M059J (cell line): ENCODE data around the gene SOAT2. TPM values are rescaled to one million over a fixed set of nuclear protein-coding genes. Genes with fewer than 3 reads are reported as not detected.
A peak's percentile ranks its signal among the peaks of the same experiment; 100 is the strongest.

Experiments used
- DNase-seq: peaks from one replicate; pipeline ENCODE4 v3.0.0-alpha.2; 2012; ENCODE audit warnings: low read depth
- total RNA-seq: library from RNA; depleted of rRNA; stranded (reverse); fragments of >200 nt; shearing (Covaris generic); gene quantifications from 2 replicates; pipeline ENCODE4 v1.2.3, GENCODE V29; 2014

Gene SOAT2
- total RNA-seq, 1 experiment from 2014 or later = not detected

DNA sequence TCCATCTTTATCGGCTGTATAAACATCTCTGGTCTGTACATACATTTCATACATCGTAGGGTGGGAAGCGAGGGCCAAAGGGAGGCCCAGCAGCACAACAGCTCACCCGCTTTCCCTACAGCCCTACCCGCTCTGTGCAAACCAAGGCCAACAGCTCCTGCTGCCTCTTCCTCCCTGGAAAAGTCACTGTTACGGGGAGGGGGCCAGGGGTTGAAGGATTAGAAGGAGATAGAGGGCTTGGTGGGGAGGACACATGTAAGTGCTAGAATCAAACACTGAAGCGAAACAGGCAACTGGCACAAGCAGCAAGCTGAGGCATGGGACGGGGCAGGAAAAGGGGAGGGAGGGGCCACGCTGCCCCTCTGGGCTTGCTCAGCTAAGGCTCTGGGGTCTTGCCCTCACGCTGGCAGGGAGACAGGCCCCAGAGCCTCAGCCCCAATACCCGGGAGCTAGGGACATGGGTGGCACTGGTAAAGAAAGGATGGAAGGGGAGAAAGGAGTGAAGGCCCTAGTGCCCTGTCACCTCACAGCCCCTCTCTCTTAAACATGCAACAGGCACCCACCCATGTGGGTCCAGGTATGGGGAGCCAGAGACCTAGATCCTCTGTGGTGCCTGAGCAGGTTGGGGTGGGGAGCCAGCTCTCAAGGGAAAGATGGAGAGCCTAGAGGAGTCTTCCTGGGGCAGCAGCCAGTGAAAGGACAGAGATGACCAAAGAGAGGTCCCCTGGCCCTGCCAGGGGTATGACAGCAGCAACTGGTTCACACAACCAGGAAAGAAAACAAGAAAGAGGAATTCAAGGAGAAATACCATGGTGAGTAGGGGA, 38.5 kb upstream of the SOAT2 start:
- no peak for DNase-seq

DNA sequence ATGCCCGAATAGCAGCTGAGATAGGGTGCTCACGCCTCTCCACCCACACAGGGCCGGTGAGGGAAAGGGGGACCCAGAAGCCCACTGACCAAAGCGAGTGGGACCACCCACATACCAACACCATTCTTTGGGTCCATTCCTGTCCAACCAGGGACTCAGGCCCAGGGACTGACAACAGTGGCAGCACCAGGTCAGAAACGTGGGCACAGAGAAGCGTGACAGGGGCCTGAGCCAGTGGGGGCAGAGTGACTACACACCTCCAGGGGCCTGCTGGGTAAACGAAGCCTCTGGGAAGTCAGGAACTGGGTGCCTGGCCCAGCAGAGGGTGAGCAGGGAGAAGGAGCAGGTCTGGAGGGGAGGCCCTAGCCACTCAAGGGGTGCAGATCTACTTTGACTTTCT, 37.8 kb upstream of the SOAT2 start:
- DNase-seq = no peak

DNA sequence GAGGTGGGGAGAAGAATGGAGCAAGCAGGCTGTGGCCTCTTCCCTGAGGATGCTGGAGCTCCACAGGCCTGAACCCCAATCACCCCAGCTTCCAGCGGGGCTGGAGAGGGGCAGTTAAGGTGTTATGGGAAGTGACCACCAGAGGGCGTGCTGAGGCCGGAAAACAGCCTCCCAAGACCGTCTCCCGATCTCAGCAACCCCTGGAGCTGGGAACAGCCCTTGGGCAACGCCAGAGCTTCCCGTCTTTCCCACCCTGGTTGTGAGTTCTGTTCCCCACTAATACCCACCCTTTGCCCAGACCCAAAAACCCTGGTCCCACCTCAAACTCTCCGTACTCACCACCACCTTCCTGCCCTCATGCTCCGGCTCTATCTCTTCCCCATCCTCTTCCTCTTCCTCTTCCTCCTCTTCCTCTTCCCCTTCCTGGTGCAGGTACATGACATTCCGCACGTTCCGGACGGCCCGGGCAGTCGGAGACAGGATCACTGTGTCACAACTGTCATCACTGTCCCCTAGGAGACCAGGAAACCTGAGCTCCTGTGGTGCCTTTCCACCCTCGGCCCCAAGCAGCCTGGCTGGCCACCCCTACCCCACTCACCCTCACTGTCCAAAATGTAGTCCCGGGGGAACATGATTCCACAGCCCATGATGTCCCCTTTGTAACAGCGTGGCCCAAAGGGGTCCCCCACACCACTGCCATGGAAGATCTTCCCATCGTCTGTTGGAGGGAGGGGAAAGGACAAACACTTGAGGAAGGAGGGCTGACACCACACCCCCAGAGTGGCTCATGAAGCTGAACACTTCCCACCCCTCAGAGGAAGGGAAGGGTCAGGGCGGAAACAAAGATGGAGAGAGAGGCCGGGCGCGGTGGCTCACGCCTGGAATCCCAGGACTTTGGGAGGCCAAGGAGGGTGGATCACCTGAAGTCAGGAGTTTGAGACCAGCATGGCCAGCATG, 37.0 kb upstream of the SOAT2 start:
- peak; percentile 77 for DNase-seq

DNA sequence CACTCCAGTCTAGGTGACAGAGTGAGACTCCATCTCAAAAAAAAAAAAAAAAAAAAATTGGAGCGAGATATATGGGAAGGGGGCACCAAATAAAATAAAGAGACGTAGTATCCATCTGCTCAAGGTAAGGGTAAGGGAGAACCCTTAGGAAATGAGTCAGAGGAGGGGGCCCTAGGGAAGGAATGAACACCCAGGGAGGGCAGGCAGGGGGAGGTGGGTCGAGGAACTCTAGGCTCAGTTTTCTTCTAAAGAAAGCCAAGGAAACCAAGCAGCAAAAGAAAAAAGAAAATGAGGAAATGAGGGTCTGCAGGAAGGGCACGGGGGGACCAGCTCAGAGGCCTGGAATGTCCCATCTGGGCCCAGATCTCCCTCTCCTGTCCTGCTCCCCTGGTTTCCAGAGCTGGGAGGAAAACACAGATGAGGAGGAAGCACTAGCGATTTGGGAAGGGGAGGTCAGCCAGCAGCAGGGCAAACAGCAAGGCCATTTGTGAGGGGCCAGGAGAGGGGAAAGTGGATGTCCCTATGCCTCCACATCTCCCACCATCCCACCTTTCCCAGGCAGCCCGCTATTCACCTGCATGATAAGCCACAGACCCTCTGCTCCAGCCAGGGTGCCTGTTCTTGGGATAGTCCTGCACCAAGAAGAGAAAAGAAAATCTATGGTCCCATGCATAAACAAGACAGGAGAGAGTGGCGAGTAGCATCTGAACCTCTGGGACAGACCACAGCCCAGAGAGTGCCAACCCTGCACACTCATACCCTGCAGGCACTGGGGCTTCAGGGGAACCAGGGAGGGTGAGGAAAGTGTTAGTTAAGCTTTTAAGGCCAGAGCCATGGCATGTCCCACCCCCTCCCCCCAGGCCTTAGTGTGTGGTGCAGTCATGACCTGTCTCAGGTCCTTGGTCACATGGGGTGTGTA, 36.0 kb upstream of the SOAT2 start:
- peak; percentile 69 for DNase-seq

DNA sequence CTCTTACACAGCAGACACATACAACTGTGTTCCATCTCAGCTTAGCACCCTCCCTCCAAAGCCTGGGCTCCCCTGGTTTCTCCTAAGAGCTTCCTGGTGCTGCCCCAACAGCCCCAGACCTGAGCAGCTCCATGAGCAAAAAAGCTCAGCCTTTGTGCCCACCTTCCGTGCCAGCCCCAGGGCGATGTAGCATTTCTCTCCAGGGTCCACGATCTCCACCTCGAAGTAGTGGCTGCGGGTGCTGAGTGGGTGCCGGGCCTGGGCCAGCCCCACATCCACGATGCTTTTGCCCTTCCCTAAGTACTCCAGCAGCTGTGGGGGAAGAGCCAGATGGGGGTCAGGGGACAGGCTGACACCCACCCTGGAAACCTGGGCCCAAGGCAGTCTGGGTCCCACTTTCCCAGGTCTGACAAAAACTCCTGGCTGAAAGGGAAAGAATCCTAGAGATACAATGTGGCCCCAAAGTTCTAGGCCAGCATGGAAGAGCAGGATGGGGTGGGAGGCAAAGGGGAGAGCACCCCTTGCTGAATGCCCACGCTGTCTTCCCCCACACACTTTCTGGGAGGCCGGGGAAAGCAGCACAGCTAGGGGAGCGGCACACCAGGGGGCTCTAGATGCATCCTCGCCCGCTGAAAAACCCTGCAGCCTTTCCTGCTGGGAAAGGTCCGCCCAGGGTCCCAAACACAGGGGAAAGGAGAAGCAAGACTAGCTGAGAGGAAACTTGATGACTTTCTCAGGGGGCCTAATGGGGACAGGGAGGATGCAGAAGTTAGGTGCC, 35.1 kb upstream of the SOAT2 start:
- DNase-seq = no peak

DNA sequence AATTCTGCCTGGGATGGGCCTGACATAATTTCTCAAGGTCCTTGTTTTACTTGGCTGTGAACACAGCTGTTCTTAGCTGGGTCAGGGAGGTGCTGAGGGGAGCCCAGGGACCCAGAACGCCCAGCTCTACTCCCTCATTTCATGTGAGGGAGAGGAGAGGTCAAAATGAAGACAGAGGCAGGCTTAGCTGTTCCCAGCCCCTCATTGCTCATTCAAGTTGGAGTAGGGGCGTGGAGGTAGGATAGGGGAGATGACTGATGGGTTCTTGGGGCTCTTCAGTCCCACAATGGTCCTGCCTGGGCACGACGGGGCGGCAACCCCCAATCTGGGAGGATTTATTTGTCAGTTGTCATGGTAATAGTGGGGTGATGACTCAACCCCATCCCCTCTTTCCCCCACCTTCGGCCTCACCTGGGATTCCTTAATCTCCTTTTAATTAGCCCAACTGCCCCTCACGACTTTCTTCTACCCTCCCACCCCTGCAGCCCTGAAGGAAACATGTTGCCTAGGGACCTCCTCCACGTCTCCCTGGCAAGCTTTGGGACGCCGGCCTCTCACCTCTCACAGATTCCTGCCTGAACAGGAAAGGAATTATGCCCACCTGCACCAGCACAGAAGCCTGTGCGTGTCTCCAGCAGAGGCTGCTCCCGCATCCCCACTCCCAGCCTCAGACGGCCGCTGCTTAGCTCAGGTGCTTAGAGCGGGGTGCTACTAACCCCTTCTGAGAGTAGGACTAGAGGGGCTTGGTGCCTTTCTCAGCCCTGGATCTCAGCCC, 34.3 kb upstream of the SOAT2 start:
- no peak for DNase-seq

DNA sequence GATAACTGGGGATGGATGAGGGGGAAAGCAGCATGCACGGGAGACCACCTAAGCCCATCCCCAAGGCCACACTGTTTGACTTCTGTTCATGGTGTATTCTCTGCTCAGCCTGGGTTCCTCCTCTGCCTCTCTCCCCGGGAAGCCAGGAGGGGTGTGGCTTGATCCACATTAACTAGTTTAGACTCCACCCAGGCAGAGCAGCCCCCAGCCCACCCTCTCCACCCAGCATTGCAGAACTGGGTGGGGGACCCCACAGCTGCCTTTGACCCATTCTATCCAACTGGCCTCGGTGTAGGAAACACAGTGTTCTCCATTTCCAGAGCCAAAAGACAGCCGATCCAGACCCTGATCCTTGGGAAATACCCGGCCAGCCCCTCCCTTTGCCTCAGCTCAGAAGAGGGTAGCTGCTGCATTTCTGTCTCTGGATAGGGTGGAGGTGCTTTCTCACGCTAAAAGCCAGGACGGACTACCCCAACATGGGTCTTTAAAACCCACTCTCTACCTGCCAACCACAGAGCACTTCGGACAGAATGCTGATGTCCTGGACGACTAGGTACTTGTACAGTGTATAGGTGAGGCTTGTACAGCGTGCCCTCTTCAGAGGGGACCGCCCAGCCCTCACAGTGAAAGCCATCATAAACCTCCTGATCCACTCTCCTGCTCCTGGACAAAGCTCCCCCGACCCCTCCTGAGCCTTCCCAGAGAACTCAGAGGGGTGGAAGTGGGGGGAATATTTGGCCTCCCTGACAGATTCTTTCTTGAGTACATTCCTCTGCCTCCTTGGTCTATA, 33.5 kb upstream of the SOAT2 start:
- DNase-seq = no peak

DNA sequence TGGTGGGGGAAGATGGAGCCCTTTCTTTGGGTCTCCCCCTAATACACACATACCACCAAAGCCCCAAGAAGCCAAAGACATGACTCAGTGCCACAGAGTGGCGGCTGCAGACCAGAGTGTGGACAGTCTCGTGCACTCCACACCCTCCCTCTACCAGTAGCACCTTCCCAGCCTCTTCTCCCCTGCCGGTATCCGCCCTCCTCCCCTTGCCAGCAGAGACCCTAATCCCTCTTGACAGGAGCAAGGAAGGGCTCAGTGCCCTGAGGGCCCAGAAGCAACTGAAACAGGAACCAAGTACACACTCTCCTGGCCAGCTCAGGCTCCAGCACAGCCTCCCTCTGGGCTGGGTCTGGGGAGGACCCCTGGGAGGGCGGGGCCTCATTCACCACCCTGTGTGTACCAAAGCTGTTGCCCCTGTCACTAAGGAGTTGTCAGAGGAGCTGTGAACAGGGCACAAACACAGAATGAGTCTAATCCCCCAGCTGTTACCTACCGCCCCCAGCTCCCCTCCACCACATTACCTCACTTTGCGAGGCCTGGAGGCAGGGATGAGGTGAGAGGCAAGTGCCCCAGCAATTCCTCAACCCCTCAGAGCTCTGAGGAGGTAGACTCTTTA, 32.3 kb upstream of the SOAT2 start:
- DNase-seq = no peak

DNA sequence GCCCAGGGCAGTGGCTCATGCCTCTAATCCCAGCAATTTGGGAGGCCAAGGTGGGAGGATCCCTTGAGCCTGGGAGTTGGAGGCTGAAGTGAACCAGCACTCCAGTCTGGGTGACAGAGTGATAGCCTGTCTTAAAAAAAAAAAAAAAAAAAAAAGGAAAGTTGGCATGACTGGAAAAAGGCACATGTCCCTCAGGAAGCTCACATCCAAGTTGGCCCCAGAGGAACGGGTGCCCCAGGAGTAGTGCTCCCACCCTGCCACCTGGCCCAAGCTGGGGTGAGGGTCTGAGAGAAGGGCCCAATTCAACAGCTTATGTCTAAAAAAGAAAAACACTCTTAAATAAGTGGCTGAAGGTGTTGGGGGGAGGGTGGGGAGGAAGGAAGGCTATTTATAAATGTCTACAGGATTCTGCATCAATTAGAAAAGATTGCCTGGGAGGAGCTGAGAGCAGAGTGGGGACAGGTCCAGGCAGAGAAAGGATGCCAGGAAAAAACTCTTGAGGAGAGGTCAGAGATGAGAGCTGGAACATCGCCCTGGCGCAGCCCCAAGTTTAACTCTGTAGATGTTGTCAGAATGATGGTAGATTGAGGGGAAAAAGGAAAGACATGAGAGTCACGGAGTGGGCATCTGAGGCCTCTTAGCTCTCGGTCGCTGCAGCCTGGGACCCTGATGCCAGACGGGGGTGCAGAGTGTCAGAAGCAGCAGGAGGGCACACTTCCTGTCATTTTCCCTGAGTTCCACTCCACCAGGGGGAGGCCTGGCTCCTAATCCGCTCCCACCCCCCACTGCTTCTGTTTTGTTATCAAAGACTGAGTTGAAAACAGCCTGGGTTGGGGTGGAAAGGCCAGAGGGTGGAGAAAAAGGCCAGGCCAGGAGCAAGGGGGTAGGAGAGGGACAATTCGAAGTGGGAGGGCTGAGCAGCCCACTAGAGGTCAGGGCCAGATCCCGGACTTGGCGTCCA, 31.4 kb upstream of the SOAT2 start:
- no peak for DNase-seq

DNA sequence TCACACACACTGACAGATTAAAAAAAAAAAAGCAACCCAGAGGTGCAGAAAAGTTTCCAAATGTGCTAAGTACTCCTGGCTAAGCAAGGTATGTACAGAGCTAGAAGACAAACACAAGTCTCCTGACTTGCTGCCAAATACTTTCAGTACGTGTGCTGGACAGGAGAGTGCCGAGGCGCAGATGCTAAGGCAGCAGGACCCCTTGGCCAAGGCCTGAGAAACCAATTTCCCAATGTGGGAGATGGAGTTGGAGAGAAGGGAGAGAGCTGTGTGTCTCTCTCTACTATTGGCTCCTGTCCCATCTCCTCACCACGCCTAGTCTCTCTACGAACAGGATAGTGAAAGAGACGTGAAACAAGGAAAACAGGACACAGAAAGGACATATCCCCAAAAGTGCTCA, 29.4 kb upstream of the SOAT2 start:
- DNase-seq = no peak

DNA sequence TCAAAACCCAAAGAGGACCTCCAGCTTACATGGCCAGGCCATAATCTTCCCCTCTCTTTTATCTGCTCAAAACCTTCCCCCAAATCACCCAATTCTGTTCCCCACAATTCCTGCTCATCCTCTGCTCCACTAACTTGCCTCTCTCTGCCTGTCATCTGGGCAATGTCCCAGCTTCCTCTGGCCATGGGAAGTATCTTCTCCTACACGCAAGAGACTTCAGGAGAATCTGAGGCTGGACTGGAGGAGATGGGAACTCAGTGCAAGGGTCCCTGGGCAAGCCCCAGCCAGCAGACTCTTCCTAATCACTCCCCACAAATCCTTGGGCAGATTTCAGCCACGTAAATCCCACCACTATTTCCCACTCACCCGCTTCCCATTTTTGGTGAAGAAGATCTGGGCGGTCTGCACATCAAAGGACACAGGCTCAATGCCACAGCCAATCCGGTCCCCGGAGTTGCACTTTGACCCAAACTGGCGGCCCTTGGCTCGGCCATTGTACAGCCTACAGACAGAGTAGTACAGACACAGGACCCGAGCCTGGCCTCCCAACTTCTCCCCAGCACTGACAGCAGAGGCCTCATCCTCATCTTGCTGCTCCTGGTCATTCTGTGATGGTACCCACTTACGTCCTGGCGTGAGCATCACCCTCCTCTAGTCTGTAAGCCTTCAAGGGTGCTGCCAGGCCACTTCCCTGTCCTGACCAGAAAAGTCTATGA, 28.8 kb upstream of the SOAT2 start:
- DNase-seq = no peak

DNA sequence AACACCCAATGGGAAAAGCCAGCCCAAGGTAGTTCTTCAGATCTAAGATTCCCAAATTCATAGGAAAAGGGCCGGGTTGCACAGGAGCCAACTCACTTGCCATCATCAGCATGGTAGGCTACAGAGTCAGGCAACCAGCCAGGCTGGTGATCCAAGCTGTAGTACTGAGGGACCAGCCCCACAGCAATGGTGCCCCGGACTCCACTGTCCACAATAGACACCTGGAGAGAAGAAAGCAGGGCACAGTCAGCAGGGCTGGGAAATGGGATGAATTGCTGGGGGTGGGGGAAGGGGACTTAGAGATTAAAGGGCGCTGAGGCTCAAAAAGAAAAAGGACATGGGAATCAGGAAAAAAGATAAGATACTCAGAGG, 28.3 kb upstream of the SOAT2 start:
- no peak for DNase-seq

DNA sequence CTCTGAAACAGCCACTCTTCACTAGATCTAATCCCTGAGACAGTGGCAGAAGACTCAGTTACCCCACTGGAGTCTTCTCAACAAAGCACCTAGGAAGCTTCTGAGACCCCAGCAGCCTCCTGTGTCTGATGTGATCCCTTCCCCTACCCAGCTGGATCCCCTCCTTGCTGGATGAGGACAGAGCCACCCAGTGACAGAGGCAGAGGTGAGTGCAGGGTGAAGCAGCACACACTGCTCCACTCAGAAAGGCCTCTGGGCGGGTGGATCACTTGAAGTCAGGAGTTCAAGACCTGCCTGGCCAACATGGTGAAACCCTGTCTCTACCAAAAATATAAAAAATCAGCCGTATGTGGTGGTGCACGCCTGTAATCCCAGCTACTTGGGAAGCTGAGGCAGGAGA, 26.8 kb upstream of the SOAT2 start:
- DNase-seq = no peak

DNA sequence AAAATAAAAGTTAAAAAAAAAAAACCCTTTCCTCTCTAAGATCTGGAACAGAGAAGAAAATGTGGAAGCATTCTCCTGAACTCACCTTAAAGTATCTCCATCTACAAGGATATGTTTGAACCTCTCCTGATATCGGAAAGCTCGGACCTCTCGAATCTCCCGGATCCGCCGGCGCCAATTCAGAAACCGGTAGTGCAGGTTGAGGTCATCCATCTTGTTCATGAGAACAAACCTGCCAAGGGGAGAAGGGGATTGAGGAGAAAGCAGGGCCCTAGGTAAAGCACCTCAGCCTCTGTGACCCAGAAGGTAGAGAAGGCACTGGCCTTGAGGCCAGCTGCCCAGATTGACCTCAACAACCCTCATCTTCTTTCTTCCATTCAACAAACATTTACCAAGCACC, 26.3 kb upstream of the SOAT2 start:
- no peak for DNase-seq

DNA sequence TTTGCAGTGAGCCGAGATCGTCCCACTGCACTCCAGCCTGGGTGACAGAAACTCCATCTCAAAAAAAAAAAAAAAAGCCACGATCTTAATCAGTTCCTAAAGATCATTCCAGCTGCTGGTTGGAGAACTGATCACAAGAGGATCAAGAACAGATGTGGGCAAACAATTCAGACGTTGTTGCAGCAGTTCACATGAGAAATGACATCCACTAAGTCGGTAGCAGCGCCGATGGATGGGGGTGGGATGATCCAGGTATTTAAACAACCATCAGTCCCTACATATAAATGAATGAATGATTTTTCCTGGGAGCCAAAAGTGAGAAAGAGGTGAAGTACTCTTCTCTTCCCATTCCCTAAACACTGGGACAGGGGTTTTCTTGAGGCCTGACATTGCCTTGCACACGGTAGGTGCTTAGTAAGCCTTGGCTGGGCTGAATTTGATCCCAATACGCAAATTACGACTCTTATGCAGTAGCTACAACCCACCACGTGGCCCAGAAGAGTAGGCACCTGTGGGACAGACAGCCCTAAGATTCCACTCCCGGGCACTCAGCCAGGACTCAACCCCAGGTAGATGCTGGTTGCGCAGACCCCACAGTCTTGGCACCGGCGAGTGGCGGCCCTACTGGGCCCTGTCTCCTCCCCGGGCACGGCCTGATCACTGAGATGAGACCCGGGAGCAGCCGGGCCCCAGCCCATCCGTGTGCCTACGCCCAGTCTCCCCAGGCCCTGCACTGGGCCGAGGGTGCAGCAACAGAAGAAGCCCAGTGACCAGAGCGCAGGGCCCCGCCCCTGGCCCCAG, 24.7 kb upstream of the SOAT2 start:
- DNase-seq = peak; percentile 43
